Measurements from ENCODE around the gene PRKRIP1.
"Not testable (repeated sequence)": the region's sequence is repeated elsewhere in the genome, so short reads cannot be mapped to it uniquely, and the experiment has no call there.

Gene PRKRIP1

DNA sequence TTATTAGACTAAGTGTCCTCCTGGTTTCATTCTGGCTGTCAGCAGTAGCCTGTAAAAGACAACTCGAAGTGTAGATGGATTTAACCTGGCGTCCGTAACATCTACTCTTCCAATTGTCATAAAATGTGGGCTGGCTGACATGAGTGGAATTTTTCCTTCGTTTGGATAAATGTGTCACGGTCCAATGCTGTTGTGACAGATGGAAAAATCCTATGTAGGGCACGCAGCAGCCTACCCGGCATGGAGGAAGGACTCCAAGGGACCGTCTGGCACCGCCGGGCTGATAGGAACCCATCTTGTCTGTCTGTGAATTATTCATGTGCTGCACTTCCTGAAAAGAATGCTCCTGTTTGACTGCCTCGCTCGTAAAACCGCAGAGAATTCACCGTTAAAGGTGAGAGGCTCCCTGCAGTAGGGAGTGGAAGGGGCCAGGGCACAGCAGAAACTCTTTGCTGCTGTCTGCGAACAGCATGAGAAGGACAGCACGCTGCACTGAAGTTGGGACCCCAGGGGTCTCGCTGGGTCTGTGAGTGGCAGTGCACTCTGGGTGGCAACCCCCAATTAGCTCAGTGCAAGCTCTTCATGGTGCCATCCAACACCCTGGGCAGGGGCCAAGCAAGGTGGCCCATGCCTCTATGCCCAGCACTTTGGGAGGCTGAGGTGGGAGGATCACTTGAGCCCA, 35.6 kb downstream of the PRKRIP1 start:
- no peak for DNase-seq (ENCODE audit: low read depth)

DNA sequence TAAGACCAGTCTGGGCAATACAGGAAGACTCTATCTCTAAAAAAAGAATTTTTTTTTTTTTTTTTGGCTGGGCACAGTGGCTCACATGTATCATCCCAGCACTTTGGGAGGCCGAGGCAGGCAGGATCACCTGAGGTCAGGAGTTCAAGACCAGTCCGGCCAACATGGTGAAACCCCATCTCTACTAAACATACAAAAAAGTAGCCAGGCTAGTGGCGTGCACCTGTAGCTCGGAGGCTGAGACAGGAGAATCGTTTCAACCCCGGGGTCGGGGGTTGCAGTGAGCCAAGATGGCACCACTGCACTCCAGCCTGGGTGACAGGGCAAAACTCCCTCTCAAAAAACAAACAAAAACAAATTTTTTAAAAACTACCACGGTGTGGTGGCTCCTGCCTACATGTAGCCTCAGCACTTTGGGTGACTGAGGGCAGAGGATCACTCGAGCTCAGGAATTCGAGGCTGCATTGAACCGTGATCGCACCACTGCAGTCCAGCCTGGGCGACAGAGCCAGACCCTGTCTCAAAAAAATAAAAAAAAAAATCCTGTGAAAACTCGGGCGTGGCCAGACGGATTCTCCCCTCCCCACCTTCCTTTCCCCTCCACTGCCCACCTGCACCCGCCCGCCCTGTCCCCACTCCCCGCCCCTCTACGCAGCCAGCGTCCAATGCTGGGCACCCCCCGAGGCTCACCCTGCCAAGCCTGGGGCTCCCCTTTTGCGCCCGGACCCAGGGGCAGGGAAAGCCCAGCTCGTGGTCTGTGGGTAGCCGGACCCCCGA, 36.5 kb downstream of the PRKRIP1 start:
- no peak for DNase-seq (ENCODE audit: low read depth)

DNA sequence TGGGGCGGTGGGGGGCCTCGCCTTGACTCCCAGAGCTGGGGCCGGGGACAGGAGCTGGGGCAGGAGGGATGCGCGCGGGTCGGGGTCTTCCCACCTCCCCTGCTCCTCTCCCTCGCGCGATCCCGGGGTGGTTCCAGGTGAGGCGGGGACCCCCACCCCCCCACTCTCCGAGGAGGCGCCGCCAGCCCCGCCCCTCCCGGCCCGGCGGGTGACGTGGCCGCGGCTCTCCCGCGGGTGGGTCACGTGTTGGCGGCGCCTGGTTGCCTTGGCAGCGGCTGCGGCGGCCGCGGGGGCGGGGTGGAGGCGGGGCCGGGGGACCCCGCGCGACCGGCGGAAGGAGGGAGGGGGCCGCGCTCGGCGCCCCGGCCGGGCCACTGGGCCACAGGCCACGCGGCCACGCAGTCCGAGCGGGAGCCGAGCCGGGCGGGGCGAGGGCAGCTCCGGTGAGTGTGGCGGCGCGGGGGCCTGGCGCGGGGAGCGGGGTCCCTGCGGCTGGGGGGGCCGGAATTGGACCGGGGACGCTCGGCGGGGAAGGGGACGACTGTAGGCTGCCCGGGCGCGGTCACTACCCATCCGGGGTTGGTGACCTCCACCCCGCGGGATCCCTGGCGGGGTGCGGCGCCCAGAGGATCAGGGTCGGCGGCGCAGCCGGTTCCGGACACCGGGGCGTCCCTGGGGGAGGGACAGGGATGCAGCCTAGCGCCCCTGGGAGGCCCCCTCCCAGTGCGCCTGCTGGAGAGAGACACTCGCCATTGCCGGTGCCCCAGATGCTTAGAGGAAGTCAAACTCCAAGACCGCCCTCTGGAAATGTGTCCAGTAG, 37.3 kb downstream of the PRKRIP1 start, which contains the start of gene ORAI2:
TSS of gene ORAI2 (plus strand) at position 357 of the 820 bp plus-strand sequence. CDS start 5,382 bp downstream, outside the sequence.
- DNase-seq (ENCODE audit: low read depth) = no peak

DNA sequence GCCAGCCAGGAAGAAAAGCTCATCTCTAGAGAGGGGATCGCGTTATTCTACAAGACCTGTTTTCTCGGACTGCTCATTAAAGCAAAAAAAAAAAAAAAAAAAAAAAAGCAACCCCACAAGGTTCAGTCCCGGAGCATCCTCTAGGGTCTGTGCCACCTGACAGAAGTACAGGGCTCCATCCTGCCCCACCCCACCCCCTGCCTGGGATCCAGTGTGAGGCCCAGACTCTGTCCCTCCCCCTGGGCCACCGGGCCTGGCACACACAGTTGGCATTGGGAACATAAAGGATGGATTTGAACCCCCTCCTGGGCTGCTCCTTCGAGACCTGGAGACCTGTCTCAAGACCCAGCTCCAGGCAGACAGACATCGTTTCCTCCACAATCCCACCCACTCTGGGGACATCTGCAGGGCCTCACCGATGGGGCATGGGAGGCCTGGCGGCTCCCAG, 37.9 kb downstream of the PRKRIP1 start:
- DNase-seq (ENCODE audit: low read depth) = no peak

DNA sequence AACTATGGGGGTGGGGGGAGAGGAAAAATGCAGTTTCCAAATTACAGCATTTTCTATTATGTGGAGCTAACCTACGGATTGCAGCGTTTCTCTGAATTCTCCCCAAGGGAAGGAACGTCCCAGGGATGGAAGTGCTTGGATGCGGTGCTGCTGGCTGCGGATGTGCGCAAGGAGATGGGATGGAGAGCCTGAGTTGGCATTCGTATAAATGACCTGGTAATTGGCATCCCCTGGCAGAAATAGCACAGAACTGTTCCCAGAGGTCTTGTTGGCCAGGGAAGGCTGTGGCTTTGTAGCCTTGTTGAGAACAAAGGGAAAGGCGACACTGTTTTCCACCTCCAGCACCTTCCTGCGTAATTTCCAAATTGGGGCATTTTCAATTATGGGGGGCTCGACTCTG, 40.0 kb downstream of the PRKRIP1 start:
- no peak for DNase-seq (ENCODE audit: low read depth)

DNA sequence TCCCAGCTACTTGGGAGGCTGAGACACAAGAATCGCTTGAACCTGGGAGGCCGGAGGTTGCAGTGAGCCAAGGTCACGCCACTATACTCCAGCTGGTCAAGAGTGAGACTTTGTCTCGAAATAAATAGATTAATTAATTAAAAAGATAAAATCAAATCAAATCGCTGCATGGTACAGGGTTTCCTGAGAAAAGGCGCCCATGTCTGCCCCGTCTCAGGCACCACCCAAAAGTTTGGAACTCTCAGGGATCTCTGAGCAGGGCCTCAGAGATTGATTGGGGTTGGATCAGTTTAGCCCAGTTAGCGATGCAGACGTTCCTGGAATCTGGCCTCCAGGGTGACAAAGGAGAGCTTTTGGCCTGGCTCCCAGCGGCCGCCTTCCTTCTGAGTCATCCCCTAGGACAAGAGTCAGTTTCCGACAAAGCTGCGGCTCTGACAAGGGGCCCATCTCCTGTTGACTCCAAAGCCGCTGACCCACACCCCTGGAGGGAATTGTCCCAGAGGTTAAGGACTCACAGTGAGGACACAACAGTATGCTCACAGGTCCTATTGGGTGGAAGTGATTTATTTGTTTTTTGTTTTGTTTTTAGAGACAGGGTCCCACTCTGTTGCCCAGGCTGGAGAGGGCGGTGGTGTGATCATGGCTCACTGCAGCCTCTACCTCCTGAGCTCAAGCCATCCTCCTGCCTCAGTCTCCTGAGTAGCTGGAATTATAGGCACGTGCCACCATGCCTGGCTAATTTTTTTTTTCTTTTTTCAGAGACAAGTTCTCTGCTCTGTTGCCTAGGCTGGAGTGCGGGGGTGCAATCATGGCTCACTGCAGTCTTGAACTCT, 44.0 kb downstream of the PRKRIP1 start:
- peak; percentile 44 for DNase-seq (ENCODE audit: low read depth)

DNA sequence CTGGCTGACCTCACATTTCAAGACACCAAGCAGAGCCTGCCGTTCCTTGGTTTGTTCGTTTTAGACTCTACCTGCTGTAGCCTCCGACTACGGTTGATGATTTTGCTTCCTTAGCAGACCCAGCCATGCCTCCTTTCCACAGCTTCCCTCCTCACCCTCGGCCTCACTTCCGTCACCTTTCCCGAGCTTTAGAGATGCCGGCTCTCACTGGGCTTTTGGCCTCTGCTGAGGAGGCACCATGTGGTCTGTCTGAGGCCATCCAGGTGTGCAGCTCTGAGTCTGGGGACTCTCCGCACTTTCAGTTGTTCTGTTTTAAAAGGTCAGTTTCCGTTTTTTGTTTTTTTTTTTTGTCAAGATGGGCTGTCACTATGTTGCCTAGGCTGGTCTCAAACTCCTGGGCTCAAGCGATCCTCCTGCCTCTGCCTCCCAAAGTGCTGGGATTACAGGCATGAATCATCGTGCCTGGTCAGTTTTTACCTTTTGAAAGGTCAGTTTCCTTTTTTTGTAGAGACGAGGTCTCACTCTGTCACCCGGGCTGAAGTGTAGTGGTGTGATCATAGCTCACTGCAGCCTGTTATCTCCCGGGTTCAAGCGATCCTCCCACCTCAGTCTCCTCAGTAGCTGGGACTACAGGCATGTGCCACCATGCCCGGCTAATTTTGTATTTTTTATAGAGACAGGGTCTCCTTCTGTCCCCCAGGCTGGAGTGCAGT, 49.0 kb downstream of the PRKRIP1 start:
- no peak for DNase-seq (ENCODE audit: low read depth)

DNA sequence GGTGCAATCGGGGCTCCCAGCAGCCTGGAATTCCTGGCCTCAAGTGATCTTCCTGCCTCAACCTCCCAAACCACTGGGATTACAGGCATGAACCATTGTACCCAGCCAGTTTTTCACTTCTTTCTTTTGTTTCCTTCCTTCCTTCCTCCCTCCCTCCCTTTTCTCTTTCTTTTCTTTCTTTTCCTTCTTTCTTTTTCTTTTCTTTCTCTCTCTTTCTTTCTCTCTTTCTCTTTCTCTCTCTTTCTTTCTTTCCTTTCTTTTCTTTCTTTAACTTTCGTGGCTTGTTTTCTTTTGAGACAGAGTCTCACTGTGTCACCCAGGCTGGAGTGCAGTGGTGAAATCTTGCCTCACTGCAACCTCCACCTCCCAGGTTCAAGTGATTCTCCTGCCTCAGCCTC, 49.5 kb downstream of the PRKRIP1 start:
- DNase-seq (ENCODE audit: low read depth) = no peak

DNA sequence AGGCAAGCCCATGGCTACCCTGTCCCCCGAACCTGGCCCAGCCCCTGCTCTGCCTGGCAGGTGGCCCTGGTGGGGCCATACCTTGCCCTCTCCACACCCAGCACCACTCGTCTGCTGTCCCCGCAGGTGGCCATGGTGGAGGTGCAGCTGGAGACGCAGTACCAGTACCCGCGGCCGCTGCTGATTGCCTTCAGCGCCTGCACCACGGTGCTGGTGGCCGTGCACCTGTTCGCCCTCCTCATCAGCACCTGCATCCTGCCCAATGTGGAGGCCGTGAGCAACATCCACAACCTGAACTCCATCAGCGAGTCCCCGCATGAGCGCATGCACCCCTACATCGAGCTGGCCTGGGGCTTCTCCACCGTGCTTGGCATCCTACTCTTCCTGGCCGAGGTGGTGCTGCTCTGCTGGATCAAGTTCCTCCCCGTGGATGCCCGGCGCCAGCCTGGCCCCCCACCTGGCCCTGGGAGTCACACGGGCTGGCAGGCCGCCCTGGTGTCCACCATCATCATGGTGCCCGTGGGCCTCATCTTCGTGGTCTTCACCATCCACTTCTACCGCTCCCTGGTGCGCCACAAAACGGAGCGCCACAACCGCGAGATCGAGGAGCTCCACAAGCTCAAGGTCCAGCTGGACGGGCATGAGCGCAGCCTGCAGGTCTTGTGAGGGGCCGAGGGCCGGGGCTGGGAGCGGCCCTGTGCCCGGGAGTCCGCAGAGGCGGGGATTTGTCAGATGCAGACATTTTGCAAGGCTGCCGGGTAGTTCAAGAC, 50.4 kb downstream of the PRKRIP1 start:
- no peak for DNase-seq (ENCODE audit: low read depth)

DNA sequence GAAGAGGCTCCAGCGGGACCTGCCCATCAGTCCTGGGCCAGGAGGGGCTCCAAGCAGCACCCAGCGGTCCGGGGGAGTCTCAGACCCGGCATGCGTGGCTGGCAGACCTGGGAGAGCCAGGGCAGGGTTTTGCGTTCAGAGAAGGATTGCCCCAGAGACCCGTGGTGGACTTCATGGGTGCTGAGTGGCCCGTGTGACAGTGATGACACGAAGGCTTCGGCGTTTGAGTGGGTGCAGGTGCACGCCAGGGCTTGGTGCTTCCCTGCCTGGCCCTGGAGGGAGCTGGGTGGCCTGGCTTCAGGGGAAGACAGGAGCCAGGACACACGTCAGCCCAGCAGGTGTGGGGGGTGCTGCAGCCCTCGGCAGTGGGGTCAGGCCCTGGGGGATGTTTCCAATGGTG, 51.1 kb downstream of the PRKRIP1 start:
- DNase-seq (ENCODE audit: low read depth) = no peak

DNA sequence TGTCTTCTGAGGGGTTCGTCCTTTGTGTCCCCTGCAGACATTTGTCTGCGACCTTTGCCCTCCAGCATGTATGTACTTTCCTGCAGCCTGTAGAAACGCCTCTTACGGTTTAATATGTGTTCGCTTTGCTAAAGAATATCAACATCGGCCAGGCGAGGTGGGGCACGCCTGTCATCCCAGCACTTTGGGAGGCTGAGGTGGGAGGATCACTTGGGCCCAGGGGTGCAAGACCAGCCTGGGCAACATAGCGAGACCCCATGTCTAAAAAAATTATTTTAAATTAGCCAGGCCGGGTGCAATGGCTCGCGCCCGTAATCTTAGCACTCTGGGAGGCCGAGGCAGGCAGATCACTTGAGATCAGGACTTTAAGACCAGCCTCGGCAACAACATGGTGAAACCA, 53.0 kb downstream of the PRKRIP1 start:
- DNase-seq (ENCODE audit: low read depth) = no peak

DNA sequence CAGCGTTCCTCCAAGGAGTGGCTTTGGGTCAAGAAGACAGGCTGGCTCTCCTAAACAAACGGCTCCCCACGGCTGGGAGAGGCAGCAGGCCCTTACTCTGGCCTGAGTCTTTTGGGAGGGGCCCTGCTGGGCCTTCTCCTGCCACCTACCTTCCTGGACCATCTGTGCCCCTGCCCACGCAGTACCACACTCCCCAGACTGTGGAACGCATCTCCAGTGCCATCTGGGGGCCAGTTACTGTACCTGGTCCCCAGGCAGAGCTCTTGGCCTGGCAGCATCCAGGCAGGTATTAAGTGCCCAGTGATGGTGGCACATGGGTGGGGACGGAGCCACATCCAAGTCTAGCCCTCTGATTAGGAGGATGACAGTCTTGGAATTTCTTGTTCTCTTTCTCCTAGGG, 54.1 kb downstream of the PRKRIP1 start:
- DNase-seq (ENCODE audit: low read depth) = no peak

DNA sequence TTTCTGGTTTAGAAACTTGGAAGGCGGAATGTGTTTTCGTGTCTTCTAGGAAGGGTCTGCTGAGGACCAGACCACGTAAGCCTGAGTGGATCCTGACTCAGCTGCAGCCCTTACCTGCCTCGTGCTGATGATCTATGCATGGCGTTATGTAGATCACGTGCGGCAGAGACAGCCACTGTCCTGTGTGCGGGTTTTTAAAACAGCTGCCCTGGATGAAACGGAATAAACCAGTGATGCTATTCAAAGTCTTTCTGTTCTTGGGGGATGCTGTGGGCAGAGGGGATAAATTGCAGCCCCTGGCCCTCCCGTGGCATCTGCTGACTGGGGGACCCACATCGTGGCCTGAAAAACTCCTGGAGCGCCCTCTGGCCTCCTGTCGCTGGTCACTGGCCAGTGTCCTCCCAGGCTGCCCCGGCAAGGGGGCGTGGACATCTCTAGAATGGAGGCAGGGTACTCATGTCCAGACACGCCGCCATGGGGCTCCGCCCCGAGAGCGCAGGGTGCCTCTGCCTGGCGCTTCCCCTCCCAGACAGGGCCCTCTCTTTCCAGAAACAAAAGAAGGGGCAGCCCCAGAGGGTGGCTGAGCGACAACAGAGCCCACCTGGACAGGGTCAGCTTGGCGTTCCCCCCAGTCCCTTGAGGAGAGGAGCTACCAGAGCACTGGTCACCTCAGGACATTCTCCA, 55.4 kb downstream of the PRKRIP1 start:
- DNase-seq (ENCODE audit: low read depth) = no peak

DNA sequence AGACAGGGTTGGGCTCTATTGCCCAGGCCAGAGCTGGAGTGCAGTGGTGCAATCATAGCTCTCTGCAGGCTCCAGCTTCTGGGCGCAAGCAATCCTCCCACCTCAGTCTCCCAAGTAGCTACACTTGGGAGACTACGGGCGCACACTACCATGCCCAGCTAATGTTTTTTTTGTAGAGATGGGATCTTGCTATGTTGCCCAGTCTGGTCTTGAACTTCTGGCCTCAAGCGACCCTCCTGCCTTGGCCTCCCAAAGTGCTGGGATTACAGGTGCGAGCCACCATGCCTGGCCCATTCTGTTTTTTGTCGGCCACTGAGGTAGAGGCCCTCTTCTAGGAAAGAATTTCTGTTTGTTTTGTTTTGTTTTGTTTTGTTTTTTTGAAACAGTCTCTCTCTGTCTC, 56.3 kb downstream of the PRKRIP1 start:
- DNase-seq (ENCODE audit: low read depth) = no peak

DNA sequence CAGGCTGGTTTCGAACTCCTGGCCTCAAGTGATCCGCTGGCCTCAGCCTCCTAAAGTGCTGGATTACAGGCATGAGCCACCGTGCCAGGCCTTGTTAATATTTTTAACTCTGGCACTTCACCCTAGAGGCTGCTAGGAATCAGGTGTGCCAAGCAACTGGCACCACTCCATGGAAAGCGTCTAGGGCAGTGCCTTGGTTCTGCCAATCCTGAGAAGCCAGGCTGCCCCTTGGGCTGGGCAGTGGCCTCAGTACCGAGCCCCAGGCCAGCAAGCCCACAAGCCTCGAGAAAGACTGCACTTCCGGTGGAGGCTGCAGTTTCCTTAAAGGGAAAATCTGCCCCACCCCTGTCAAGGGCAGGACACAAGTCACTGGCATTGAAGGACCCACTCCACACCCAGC, 57.2 kb downstream of the PRKRIP1 start:
- no peak for DNase-seq (ENCODE audit: low read depth)

DNA sequence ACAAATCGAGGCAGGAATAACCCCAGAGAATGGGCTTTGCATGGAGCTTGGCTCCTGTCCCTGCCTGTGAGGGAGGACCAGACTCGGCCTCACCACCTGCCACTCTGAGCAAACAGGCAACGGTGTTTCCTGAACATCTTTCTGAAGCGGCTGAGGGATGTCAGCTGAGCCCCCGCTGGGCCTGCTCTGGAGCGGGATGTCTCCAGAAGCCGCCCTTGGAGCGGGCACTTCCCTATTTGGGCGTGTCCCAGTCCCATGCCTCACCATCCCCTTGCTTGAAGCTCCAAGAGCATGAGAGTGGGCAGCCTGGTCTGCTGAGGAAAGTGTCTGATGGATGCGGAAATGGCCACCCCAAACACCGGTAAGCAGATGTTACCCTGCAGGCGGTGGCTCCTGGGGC, 58.3 kb downstream of the PRKRIP1 start:
- no peak for DNase-seq (ENCODE audit: low read depth)

DNA sequence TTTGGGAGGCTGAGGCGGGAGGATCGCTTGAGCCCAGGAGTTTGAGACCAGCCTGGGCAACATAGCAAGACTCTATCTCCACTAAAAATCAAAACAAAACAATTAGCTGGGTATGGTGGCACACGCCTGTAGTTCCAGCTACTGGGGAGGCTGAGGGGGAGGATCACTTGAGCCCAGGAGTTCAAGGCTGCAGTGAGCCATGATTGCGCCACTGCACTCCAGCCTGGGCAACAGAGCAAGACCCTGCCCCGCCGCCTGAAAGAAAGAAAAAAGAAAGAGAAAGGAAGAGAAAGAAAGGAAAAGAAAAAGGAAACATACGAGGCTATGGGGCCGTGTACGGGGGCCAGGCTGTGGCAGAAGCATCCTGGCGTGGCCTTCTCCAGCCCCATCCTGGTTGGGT, 58.8 kb downstream of the PRKRIP1 start:
- not testable (repeated sequence) for DNase-seq (ENCODE audit: low read depth)

DNA sequence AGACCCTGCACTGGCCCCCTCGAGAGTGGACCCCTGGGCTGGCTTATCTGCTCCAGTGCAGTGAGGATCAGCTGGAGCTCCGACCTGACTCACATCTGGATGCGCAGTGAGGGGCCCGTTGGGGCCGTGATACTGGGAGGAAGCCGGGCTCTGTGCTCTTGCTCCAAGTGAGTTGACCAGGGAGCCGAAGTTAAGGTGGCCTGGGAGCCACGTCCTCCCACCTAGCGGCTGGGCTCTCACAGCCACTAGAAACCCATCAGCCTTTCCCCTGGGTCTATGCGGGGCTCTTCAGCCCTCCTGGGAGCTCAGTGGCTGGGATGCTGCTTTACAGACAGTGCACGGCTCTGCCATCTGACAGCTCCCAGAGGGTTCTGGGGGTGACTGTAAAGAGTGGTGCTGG, 59.4 kb downstream of the PRKRIP1 start:
- DNase-seq (ENCODE audit: low read depth) = no peak

DNA sequence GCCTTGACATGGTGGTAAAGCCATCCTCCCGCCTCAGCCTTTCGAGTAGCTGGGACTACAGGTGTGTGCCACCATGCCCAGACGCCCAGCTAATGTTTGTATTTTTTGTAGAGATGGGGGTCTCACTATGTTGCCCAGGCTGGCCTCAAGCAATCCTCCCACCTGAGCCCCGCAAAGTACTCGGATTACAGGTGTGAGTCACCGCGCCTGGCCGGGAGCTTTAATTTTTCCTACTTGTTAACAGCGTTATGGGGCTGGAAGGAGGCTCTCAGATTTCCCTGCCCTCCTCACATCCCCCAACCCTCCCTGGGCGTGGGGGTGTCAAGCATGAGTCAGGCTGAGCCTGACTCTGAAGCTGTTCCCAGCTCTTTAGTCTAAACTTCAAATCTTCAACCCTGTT, 60.2 kb downstream of the PRKRIP1 start:
- peak; percentile 24 for DNase-seq (ENCODE audit: low read depth)

All from non-pigmented ciliary epithelial cell (primary cell).